ENCODE measurements around the gene RTL5. TPM values are rescaled to one million over a fixed set of nuclear protein-coding genes. Genes with fewer than 3 reads are reported as not detected.

Gene RTL5
- total RNA-seq, result 2.0 and 3.3 TPM in 2 replicates

GRCh38 chrX:72131317-72132294, at the start of gene RTL5:
Gene RTL5 (minus strand): TSS chrX:72131915.

Other genes with a start within 250 kb of the RTL5 start
- 0.77 and 3.1 TPM in 2 replicates for gene NHSL2, start 221.1 kb downstream of the RTL5 start, total RNA-seq
- 9.6 and 13.6 TPM in 2 replicates for gene PIN4, start 49.8 kb upstream of the RTL5 start, total RNA-seq
- gene ERCC6L, start 107.1 kb upstream of the RTL5 start, total RNA-seq, result 0.56 and 11.3 TPM in 2 replicates
- gene RPS4X, start 145.3 kb upstream of the RTL5 start, total RNA-seq, result 746 and 1,253 TPM in 2 replicates
- not detected in 2 replicates for gene CITED1, start 174.0 kb upstream of the RTL5 start, total RNA-seq

Measured in regular cardiac myocyte (primary cell).